Urinary bladder (tissue), 4 donors: ENCODE measurements around the gene MSH2. TPM values are rescaled to one million over a fixed set of nuclear protein-coding genes. Genes with fewer than 3 reads are reported as not detected.
"Not testable (repeated sequence)": the region's sequence is repeated elsewhere in the genome, so short reads cannot be mapped to it uniquely, and the experiment has no call there.

ENCODE experiments used
- DNase-seq: peaks from one replicate; pipeline ENCODE4 v3.0.0-alpha.2; 2015; ENCODE audit errors: extremely low spot score
- H3K27ac ChIP-seq: one replicate; pipeline ENCODE4 v1.5.1; 2013; ENCODE audit warnings: low read depth, mild to moderate bottlenecking, moderate library complexity
- H3K36me3 ChIP-seq: one replicate; pipeline ENCODE4 v1.6.1; 2013; ENCODE audit warnings: mild to moderate bottlenecking, moderate library complexity; ENCODE audit not compliant: insufficient read depth
- H3K4me1 ChIP-seq: one replicate; pipeline ENCODE4 v1.6.1; 2013; ENCODE audit warnings: mild to moderate bottlenecking, moderate library complexity; ENCODE audit not compliant: insufficient read depth
- H3K4me3 ChIP-seq: one replicate; pipeline ENCODE4 v1.5.1; 2013; ENCODE audit warnings: low read depth, low read length
- WGBS: extraction: QIAGEN DNeasy Blood & Tissue Kit; methylation state at CpG from one replicate; pipeline ENCODE4 v1.1.7; 2013; 5-methylcytosine and 5-hydroxymethylcytosine counted together
- polyA plus RNA-seq: library from polyadenylated mRNA; stranded (reverse); fragments of 200-250 nt; gene quantifications from one replicate; pipeline ENCODE4 v1.2.3, GENCODE V29; 2013
- total RNA-seq: library from RNA; depleted of rRNA; stranded (reverse); fragments of >200 nt; gene quantifications from one replicate; pipeline ENCODE4 v1.2.3, GENCODE V29; 2014
- donor health status: healthy with polysubstance abuse.
- donor health status: healthy.

MSH2 gene
- total and polyA plus RNA-seq, 2 donors = 9.5 to 51.4 TPM

- 54% methylated on average over 2 of the region's 2 CpGs for WGBS
These were observed 14.1 kb upstream of the MSH2 start for GRCh38 chr2:47388888-47389287.

GRCh38 chr2:47389692-47390091 lies 13.3 kb upstream of the MSH2 start:
- H3K4me1 ChIP-seq = no peaks in the 10 kb centered on the region
- no peak overlapping the region for H3K4me3 ChIP-seq
- 69% methylated on average over 1 of the region's 1 CpG for WGBS
- H3K27ac ChIP-seq = no peak overlapping the region
- no peaks in the 10 kb centered on the region for H3K36me3 ChIP-seq
- no peak for DNase-seq

More at GRCh38 chr2:47388888-47389287, 14.1 kb upstream of the MSH2 start:
- Histone ChIP-seq H3K27ac (no peak overlapping the region), H3K36me3 (no peaks in the 10 kb centered on the region), H3K4me3 (no peak overlapping the region), H3K4me1 (no peaks in the 10 kb centered on the region)
- no peak for DNase-seq

GRCh38 chr2:47401789-47402554 lies 984 bp upstream of the MSH2 start:
- 52% methylated on average over 36 of the region's 36 CpGs for WGBS
- H3K4me1 ChIP-seq = no peaks in the 10 kb centered on the region
- no peak overlapping the region for H3K4me3 ChIP-seq
- DNase-seq = no peak
- H3K27ac ChIP-seq = no peak overlapping the region
- no peaks in the 10 kb centered on the region for H3K36me3 ChIP-seq

GRCh38 chr2:47402555-47402804 lies 476 bp upstream of the MSH2 start:
- H3K4me3 ChIP-seq = peak overlapping the region; percentile 70
- no peak for DNase-seq
- H3K36me3 ChIP-seq = no peaks in the 10 kb centered on the region
- H3K27ac ChIP-seq = no peak overlapping the region
- no peaks in the 10 kb centered on the region for H3K4me1 ChIP-seq
- WGBS = 1% methylated on average over 8 of the region's 8 CpGs

GRCh38 chr2:47403609-47404193 lies 745 bp downstream of the MSH2 start:
- 4% methylated on average over 24 of the region's 24 CpGs for WGBS
- H3K27ac ChIP-seq = no peak overlapping the region
- H3K4me3 ChIP-seq = peak overlapping the region; percentile 70
- H3K4me1 ChIP-seq = no peaks in the 10 kb centered on the region
- no peaks in the 10 kb centered on the region for H3K36me3 ChIP-seq
- DNase-seq = no peak

GRCh38 chr2:47404356-47404755 lies 1.4 kb downstream of the MSH2 start:
- no peaks in the 10 kb centered on the region for H3K36me3 ChIP-seq
- H3K27ac ChIP-seq = no peak overlapping the region
- 88% methylated on average over 10 of the region's 10 CpGs for WGBS
- DNase-seq = no peak
- no peak overlapping the region for H3K4me3 ChIP-seq
- no peaks in the 10 kb centered on the region for H3K4me1 ChIP-seq

- Histone ChIP-seq H3K4me1 (no peaks in the 10 kb centered on the region), H3K4me3 (no peak overlapping the region), H3K36me3 (no peaks in the 10 kb centered on the region), H3K27ac (no peak overlapping the region)
- DNase-seq = no peak
- WGBS = 100% methylated on average over 2 of the region's 2 CpGs
These were observed 2.8 kb downstream of the MSH2 start for GRCh38 chr2:47405757-47406156.

GRCh38 chr2:47406649-47407330 lies 3.8 kb downstream of the MSH2 start:
- H3K27ac ChIP-seq, H3K4me1 ChIP-seq, H3K4me3 ChIP-seq, DNase-seq, H3K36me3 ChIP-seq: not testable (repeated sequence)
- 96% methylated on average over 3 of the region's 3 CpGs for WGBS

- 82% methylated on average over 2 of the region's 2 CpGs for WGBS
- DNase-seq, H3K27ac ChIP-seq, H3K4me1 ChIP-seq, H3K36me3 ChIP-seq, H3K4me3 ChIP-seq: not testable (repeated sequence)
These were observed 5.0 kb downstream of the MSH2 start for GRCh38 chr2:47407976-47408375.

- 94% methylated on average over 7 of the region's 7 CpGs for WGBS
- Histone ChIP-seq H3K4me1 (no peaks in the 10 kb centered on the region), H3K4me3 (no peak overlapping the region), H3K36me3 (no peaks in the 10 kb centered on the region), H3K27ac (no peak overlapping the region)
- no peak for DNase-seq
These were observed 11.9 kb downstream of the MSH2 start for GRCh38 chr2:47414682-47415458.

GRCh38 chr2:47420214-47420613 lies 17.3 kb downstream of the MSH2 start:
- 92% methylated on average over 2 of the region's 2 CpGs for WGBS
- Histone ChIP-seq H3K27ac (no peak overlapping the region), H3K4me1 (no peaks in the 10 kb centered on the region), H3K36me3 (no peaks in the 10 kb centered on the region), H3K4me3 (no peak overlapping the region)
- no peak for DNase-seq

- 95% methylated on average over 10 of the region's 10 CpGs for WGBS
- not testable (repeated sequence) for H3K36me3 ChIP-seq
These were observed 17.7 kb downstream of the MSH2 start for GRCh38 chr2:47420683-47421082.

GRCh38 chr2:47422016-47422415 lies 19.1 kb downstream of the MSH2 start:
- Histone ChIP-seq H3K4me1 (no peaks in the 10 kb centered on the region), H3K36me3 (no peaks in the 10 kb centered on the region), H3K27ac (no peak overlapping the region), H3K4me3 (no peak overlapping the region)
- no peak for DNase-seq
- 99% methylated on average over 4 of the region's 4 CpGs for WGBS

More at GRCh38 chr2:47420683-47421082, 17.7 kb downstream of the MSH2 start:
- DNase-seq, H3K4me3 ChIP-seq, H3K4me1 ChIP-seq, H3K27ac ChIP-seq: not testable (repeated sequence)
